ENCODE measurements around the gene FNBP1L.

FNBP1L gene

DNA sequence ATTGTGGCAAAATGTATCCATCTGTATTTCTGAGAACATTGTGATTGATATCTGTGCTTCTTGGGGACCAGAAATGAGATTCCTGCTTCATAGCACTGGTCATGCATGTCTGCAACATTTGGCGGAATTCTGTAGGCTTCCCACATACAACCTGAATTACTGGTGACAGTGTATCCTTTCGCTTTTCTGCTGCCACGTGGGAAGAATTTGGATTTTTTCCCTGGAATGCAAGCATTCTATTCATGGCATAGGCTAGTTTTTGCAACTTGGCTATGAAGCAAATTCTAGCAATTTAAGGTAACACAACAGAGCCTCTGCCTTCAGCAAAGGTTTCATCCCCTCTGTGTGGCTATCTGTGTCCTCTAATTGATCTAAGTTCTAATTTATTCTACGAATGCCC lies 147.8 kb downstream of the FNBP1L start:
- DNase-seq: no peak

DNA sequence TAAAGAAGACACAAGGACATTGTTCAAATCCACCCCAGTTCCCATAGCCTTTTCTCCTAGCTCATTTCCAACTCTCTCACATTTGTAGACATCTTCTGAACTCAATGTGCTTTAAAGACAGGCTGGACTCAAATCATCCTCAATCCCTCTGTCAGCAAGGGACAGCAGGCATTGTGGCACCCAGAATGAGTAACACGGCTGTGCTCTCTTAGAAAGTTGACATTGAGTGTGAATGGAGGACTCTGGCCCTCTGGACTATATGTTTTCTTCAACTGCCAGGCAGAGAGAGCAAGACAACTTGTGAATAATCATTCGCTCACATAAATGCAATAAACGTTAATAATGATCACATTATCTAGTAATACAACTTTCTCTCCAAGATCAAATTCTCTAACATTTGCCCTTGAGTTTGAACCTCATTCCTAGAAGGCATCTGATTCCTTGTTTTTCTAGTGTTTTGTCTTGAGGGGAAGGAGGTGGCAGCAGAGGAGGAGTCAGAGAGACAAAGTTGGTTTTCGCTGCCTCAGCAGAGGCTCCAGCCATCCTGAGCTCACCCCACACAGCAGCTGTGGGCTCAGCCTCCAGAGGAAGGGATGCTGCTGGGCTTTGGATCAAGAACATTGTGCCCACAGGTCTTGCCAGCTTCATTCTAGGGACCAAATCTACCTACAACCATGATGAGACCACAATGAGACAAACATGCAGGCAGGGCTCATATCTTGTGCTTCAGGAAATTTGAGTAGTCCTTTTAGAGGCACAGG lies 148.6 kb downstream of the FNBP1L start:
- DNase-seq: no peak

DNA sequence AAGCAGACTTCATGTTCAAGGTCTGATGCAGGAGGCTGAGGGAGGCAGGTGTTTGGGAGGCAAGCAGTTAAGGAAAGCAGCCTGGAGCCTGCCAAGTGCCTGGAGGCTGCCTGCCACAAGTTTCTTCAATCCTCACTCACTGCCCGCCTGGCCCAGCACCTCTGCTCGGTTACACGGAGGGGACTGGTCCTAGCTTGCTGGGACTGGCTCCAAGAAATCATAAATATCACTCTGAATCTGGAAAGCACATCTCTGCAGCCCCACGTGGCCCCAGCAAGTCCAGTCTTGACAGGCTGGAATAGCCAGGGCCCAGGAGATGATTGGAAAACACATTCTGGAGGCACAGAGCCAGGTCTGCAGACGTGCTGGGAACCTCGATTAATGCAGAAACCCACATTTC lies 149.8 kb downstream of the FNBP1L start:
- DNase-seq: no peak

DNA sequence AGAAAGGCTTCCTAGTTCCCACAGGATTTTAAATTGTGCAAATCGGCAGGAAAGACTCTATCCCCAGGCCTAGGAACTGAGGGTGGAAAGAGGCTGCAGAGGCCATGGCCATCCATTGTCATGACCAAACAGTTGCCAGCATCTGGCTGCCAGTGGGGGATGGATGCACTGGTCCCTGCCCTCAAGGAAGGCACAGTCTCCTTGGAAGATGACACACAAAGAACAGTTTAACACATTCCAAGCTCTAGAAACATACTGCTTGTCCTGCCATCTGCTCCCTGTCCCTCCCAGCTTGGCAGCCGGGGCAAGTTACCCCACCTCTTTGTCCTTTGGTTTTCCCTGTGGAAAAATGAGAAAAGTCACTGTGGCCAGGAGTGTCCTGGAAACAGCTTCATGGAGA lies 150.5 kb downstream of the FNBP1L start:
- DNase-seq: no peak

DNA sequence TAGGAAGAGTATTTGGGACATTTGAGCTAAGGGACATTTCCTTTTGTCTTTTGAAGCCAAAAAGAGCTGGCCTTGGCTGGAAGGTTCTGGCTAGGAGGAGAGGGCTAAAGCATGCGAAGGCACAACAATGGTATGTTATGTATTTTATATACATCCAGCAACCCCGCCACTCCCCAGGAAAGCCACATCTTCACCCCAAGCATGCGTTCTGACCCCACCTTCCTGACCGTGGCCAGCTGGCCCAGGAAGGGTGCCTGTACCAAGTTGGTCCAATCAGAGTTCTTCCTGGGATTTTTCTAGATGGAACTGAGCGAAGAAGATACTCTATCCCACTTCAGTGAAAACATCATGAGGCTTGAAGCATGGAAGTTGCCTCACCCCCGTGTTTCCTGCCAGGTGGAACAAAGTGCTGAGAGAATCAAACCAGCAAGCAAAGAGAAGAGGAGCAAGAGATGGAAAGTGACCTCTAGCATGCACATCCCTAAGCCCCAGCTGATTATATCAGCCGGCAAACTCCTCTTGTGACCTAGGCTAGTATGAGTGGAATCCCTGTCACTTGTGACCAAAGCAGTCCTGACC lies 151.0 kb downstream of the FNBP1L start:
- DNase-seq: no peak

DNA sequence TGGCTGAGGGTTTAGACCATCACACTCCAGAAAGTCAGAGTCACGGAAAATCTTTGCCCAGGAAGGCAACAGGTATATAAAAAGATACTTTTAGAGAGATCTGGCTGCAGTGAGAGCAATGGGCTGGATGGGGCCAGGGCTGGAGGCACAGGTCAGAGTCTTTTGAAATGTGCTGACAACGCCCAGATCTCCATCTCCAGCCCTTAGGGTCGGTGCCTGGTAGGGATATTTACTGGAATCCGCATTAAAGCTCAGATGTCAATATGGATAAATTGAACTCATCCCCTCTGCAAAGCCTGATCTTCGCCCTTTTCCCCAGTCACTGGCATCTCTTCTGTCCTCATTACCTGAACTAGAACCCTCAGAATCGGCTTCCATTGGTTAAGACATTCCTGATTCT lies 151.6 kb downstream of the FNBP1L start:
- DNase-seq: no peak

DNA sequence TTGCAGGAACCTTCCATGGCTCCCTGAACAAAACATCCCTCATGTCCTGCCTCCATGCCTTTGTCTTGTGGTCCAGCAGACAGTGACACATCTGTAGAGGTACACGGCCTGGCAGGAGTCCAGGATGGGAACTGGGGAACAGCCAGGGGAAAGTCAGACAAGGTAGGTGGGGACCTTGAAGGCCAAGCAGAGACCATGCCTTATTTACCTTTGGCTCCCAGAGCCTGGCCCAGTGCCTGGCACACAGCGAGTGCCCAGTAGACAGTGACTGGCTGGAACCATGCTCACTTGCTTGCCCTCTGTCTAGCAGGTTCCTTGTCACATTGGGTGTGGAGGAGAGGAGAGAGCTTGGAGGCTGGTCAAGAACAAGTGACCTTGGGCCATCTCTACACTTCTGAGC lies 152.7 kb downstream of the FNBP1L start:
- no peak for DNase-seq

DNA sequence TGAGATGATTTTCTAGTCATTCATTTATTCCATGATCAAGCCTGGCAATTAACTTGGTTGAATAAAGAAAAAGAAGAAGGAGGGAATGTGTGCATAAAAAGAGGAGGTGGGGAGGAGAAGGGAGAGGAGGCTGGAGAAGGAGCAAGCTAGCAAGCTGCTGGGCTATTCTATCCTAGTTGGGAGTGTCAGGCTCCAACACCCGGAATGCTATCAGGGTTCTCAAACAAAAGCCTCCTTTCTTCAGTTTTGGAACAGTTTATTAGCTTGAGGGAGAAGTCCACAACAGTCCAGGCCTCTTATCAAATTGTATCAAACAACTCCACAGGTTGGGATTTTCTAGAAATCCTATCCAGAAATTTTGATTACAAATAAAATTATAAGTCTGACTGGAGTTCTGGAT lies 153.8 kb downstream of the FNBP1L start:
- no peak for DNase-seq

DNA sequence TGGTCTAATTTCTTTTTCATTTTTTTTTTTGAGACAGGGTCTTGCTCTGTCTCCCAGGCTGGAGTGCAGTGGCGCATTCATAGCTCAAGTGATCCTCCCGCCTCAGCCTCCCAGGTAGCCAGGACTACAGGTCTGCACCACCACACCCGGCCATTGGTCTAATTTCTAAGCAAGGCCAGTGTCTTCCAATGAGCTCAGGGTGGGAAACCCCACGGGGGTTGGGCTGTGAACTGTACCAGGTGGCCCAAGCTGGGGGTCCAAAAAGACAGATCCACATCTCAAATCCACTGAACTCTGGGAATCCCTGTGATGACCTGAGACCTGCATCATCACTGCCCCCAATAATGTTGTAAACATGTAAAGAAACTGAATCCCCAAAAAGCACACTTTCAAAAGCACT lies 154.2 kb downstream of the FNBP1L start:
- DNase-seq: no peak

DNA sequence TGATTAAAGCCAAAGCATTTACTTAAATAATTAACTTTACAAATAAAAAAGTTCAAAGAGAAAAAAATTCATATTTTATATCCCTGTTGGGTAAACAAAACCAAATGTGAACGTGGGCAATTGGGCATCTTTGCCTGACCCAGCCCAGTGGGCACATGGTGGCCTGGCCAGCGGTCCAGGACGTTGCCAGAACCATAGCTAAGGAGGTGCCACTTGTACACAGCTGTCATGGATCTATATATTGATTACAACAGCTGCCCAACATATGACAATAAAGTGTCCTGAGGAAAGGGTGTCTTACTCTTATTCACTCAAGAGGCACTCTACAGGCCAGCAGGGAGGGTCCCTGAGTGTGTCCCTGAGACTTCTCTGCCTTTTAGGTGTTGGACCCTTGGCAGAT lies 155.2 kb downstream of the FNBP1L start:
- DNase-seq: no peak

DNA sequence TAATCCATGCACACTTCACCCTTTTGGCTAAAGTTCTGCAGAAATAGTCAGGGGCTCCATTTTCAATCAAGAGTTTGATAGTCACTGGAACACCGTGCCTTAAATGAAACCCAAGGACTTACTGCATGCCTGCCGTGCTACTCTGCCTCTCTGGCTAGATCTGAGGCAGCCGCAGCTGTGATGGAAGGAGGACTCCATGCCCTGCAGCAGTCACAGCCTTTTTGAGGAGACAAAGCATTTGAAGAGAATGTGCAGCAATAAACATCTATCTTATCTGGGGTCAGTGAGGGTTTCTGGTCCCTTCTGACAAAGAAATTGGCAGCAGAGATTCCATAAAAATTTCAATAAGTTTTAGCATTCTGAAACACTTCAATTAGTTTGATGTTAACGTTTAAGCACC lies 155.7 kb downstream of the FNBP1L start:
- DNase-seq: no peak

All from stimulated activated CD4-positive, alpha-beta T cell treated with anti-CD3 and anti-CD28 coated beads, Interleukin-4, amount 100 ng/mL, for 4 hours (primary cell).